GM12864 (cell line): ENCODE results near the gene SLC9A7.

Experiments
- DNase-seq: peaks from one replicate; pipeline ENCODE4 v3.0.0-alpha.2; 2011; ENCODE audit warnings: low read depth
- H3K4me3 ChIP-seq: 2 replicates; pipeline ENCODE4 v1.5.1; 2011; ENCODE audit warnings: mild to moderate bottlenecking, low read depth, low read length, control low read depth
- TF ChIP-seq, protein P1 (sequence below): IDR thresholded peaks from 2 replicates; pipeline ENCODE4 v1.5.1; 2011; ENCODE audit warnings: low read depth, mild to moderate bottlenecking, moderate library complexity, low read length, control low read depth, inconsistent platforms; ENCODE audit errors: missing control alignments

The SLC9A7 gene

DNA sequence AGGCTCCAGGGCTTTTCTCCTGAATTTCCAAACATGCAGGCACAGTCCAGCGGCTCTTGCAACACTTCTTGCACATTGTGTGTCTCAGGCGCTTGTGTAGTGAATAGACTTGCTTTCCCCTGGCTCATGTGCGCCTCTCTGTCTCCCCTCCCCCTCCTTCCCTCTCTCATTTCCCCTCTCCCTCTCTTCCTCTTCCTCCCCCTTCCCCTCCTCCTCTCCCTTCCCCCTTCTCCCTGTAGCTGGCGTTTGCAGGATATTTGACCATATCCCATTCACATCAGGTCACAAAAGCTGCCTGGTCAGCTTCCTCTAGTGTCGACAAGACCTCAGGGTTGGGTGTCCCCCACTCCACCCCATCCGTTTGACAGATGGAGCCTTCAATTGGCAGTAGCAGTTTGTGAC is 182.9 kb downstream of the SLC9A7 start:
- no peak for DNase-seq
- TF ChIP-seq, protein P1, sequence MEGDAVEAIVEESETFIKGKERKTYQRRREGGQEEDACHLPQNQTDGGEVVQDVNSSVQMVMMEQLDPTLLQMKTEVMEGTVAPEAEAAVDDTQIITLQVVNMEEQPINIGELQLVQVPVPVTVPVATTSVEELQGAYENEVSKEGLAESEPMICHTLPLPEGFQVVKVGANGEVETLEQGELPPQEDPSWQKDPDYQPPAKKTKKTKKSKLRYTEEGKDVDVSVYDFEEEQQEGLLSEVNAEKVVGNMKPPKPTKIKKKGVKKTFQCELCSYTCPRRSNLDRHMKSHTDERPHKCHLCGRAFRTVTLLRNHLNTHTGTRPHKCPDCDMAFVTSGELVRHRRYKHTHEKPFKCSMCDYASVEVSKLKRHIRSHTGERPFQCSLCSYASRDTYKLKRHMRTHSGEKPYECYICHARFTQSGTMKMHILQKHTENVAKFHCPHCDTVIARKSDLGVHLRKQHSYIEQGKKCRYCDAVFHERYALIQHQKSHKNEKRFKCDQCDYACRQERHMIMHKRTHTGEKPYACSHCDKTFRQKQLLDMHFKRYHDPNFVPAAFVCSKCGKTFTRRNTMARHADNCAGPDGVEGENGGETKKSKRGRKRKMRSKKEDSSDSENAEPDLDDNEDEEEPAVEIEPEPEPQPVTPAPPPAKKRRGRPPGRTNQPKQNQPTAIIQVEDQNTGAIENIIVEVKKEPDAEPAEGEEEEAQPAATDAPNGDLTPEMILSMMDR: no peak
- peak overlapping the region; percentile 83 for H3K4me3 ChIP-seq

DNA sequence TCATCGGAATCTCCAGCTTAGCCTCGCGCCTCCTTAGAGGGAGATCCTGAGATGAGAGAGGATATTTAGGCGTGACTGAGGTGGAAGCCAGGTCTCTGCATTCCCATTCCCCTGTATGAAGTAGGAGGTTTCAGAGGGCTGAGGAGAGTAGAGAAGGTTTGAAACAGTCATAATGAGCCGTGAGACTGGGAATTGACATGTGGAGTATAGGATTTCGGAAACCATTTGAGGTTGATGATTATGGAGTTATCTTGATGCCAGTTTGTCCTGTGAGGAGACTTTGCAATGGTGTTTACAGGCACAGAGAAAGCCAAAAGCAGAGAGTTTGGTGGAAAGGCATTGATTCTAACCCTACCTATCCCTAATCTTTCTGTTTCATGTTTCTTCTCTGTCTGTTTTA is 183.3 kb downstream of the SLC9A7 start:
- TF ChIP-seq, protein P1: no peak
- no peak for DNase-seq
- H3K4me3 ChIP-seq: peak overlapping the region; percentile 83

DNA sequence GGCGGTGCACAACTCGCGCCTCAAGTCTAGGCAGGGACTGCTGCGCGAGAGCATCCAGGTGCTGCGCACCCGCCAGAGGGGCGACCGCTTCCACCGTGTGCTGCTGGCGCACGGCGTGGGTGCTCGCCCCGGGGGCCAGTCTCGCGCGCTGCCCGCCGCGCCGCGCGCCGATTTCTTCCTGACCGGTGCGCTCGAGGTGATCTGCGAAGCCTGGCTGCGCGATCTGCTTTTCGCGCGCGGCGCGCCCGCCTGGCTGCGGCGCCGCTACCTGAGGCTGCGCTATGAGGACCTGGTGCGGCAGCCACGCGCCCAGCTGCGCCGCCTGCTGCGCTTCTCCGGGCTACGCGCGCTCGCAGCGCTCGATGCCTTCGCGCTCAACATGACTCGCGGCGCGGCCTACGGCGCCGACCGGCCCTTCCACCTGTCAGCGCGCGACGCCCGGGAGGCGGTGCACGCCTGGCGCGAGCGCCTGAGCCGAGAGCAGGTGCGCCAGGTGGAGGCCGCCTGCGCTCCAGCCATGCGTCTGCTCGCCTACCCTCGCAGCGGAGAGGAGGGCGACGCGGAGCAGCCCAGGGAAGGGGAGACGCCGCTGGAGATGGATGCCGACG is 184.0 kb downstream of the SLC9A7 start:
- TF ChIP-seq, protein P1: no peak
- peak overlapping the region; percentile 83 for H3K4me3 ChIP-seq
- DNase-seq: no peak

DNA sequence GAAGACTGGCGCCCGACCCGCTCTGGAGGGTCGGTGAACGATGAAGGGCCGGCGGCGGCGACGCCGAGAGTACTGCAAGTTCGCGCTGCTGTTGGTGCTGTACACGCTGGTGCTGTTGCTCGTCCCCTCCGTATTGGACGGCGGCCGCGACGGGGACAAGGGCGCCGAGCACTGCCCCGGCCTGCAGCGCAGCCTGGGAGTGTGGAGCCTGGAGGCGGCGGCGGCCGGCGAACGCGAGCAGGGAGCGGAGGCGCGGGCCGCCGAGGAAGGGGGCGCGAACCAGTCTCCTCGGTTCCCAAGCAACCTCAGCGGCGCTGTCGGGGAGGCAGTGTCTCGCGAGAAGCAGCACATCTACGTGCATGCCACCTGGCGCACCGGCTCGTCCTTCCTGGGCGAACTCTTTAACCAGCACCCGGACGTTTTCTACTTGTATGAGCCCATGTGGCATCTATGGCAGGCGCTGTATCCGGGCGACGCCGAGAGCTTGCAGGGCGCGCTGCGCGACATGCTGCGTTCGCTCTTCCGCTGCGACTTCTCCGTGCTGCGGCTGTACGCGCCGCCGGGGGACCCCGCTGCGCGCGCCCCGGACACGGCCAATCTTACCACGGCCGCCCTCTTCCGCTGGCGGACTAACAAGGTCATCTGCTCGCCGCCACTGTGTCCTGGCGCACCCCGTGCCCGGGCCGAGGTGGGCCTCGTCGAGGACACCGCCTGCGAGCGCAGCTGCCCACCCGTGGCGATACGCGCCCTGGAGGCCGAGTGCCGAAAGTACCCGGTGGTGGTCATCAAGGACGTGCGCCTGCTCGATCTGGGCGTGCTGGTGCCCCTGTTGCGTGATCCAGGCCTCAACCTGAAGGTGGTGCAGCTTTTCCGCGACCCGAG is 184.8 kb downstream of the SLC9A7 start:
- H3K4me3 ChIP-seq: peak overlapping the region; percentile 83
- DNase-seq: no peak
- TF ChIP-seq, protein P1: no peak

DNA sequence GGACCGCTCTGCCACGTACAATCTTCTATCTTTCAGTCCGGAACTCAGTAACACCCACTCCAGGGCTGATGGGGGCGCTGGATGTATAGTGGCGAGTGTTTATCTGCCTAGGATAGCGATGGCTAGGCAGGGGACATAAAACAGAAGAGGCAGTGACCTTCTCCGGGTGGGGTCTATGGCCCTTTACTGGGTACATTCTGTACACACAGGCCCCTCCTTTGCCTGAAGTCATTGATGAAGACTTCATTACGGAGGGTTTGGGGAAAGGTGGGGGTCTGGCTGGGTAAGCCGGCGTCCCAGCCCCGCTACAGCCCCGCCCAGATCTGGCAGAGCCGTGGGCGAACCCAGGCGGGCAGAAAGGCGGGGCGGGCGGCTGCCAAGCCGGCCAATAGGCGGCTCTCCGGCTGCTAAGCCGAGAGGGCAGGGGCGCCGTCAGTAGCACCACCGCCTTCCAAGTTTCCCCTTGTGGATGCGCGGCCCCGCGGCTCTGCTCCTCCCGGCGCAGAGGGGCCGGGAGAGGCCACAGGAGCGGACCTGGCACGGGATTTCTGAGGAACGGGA is 185.5 kb downstream of the SLC9A7 start, which contains the start of gene CHST7:
CHST7 (plus strand) TSS at position 435 of the 561 bp plus-strand sequence. CDS start 167 bp downstream, outside the sequence.
- DNase-seq: no peak
- TF ChIP-seq, protein P1: no peak

DNA sequence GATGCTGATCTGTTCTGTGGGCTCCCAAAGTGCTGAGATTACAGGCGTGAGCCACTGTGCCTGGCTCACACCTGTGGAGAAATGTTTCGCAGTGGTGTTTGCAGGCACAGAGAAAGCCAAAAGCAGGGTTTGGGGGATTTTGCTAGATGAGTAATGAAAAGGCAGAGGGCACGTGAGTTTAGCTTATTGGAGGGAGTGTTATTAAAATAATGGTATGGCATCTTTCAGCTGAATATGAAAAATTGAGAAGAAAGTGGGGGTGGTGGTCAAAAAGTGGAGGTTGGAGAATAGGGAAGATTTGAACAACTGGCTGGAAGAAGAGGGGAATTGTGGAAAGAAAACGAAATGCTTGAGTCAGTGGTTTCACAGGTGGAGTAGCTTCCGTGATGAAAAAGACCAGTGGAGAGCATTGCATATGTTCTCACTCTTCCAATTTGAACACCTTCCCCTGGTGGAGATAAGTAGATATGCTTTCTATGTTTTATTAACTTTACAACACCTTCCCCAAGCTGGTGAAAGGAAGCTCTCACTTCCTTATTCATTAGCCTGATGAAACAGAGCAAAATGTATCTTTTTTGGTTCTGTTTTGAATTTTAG is 186.5 kb downstream of the SLC9A7 start:
- peak overlapping the region; percentile 7; the same call in 1 of the 2 replicates for H3K4me3 ChIP-seq
- no peak for DNase-seq
- TF ChIP-seq, protein P1: peak; percentile 46

More for the DNA sequence above, 185.5 kb downstream of the SLC9A7 start, which contains the start of gene CHST7:
- H3K4me3 ChIP-seq: peak within 1 kb of the TSS; percentile 83
